IMR-90 (cell line): ENCODE results near the gene LGALS16. TPM values are rescaled to one million over a fixed set of nuclear protein-coding genes. Genes with fewer than 3 reads are reported as not detected.

Source experiments
- ATAC-seq: fragments of 200-7000 bp; cut with Tn5 transposase; 2 replicates; pipeline ENCODE4 v1.9.1; 2020; ENCODE audit warnings: low read depth, mild to moderate bottlenecking, moderate library complexity
- BruUV-seq: library from RNA; stranded (reverse); fragments of 400-500 nt; replicated peaks from 2 replicates; lab custom pipeline; 2021; lab: Mats Ljungman, UMichigan
- CTCF ChIA-PET: fragments of 300-600 bp; formaldehyde crosslinking; extraction: SDS; loops from one replicate; lab custom pipeline; 2021; ENCODE audit warnings: antibody characterized with exemption; lab: Yijun Ruan, JAX
- POLR2A ChIA-PET: fragments of 300-600 bp; sonication (Branson Sonifier 250); formaldehyde crosslinking; loops from one replicate; lab custom pipeline; 2022; ENCODE audit warnings: antibody characterized with exemption; ENCODE audit not compliant: unreplicated experiment; lab: Charles Lee
- DNase-seq: peaks from one replicate; pipeline ENCODE4 v3.0.0; 2013
- H2AFZ ChIP-seq: replicated peaks from 2 replicates; pipeline ENCODE3; 2013; ENCODE audit warnings: low read length, mild to moderate bottlenecking; ENCODE audit not compliant: poor library complexity
- H2AK5ac ChIP-seq: 2 replicates; pipeline ENCODE4 v1.6.1; 2013; ENCODE audit warnings: low read depth, low read length, inconsistent platforms
- H2AK9ac ChIP-seq: replicated peaks from 2 replicates; pipeline ENCODE3; 2013; ENCODE audit warnings: mild to moderate bottlenecking, low read depth, low read length, moderate library complexity; ENCODE audit not compliant: poor library complexity
- H2BK120ac ChIP-seq: 2 replicates; pipeline ENCODE4 v1.6.1; 2013; ENCODE audit warnings: low read depth, low read length, inconsistent platforms
- H2BK15ac ChIP-seq: 3 replicates; pipeline ENCODE4 v1.6.1; 2013; ENCODE audit warnings: low read depth, low read length, inconsistent platforms
- H2BK20ac ChIP-seq: 2 replicates; pipeline ENCODE4 v1.6.1; 2013; ENCODE audit warnings: low read depth, mild to moderate bottlenecking, inconsistent platforms, low read length, moderate library complexity
- H2BK5ac ChIP-seq: 2 replicates; pipeline ENCODE4 v1.6.1; 2013; ENCODE audit warnings: mild to moderate bottlenecking, low read depth, low read length, inconsistent platforms; ENCODE audit not compliant: poor library complexity, severe bottlenecking
- H3K14ac ChIP-seq: replicated peaks from 2 replicates; pipeline ENCODE4 v1.6.1; 2013; ENCODE audit warnings: low read depth, low read length, inconsistent platforms
- H3K18ac ChIP-seq: 2 replicates; pipeline ENCODE4 v1.6.1; 2013; ENCODE audit warnings: low read depth, low read length, control low read depth
- H3K23ac ChIP-seq: 2 replicates; pipeline ENCODE4 v1.6.1; 2013; ENCODE audit warnings: low read depth, low read length, inconsistent platforms
- H3K27ac ChIP-seq: 2 replicates; pipeline ENCODE4 v1.5.1; 2013; ENCODE audit warnings: mild to moderate bottlenecking, control low read depth, low read length; ENCODE audit not compliant: insufficient read depth
- H3K27me3 ChIP-seq: 2 replicates; pipeline ENCODE4 v1.6.1; 2013; ENCODE audit warnings: low read length; ENCODE audit not compliant: control insufficient read depth, insufficient read depth
- H3K36me3 ChIP-seq: 2 replicates; pipeline ENCODE4 v1.6.1; 2013; ENCODE audit warnings: low read length, mixed read lengths; ENCODE audit not compliant: control insufficient read depth, insufficient read depth
- H3K4ac ChIP-seq: 2 replicates; pipeline ENCODE4 v1.6.1; 2013; ENCODE audit warnings: low read depth, low read length, inconsistent platforms
- H3K4me1 ChIP-seq: 2 replicates; pipeline ENCODE4 v1.6.1; 2013; ENCODE audit warnings: low read length, mixed read lengths; ENCODE audit not compliant: control insufficient read depth, insufficient read depth
- H3K4me2 ChIP-seq: 2 replicates; pipeline ENCODE4 v1.6.1; 2013; ENCODE audit warnings: low read depth, mild to moderate bottlenecking, control low read depth, low read length, moderate library complexity
- H3K4me3 ChIP-seq: 2 replicates; pipeline ENCODE4 v1.5.1; 2013; ENCODE audit warnings: low read depth, mild to moderate bottlenecking, control low read depth, low read length, moderate library complexity; ENCODE audit not compliant: insufficient read depth
- H3K56ac ChIP-seq: 2 replicates; pipeline ENCODE4 v1.6.1; 2013; ENCODE audit warnings: low read length, inconsistent platforms; ENCODE audit not compliant: insufficient read depth; ENCODE audit errors: extremely low read depth
- H3K79me1 ChIP-seq, 2 experiments: 2 replicates each; pipeline ENCODE4 v1.6.1; 2013; ENCODE audit warnings: low read length in 2 of 2, inconsistent platforms in 1 of 2, low read depth in 1 of 2
- H3K9ac ChIP-seq: 2 replicates; pipeline ENCODE4 v1.6.1; 2013; ENCODE audit warnings: low read depth, low read length, control low read depth
- H3K9me1 ChIP-seq: 2 replicates; pipeline ENCODE4 v1.6.1; 2013; ENCODE audit warnings: low read length, inconsistent platforms; ENCODE audit not compliant: insufficient read depth
- H3K9me3 ChIP-seq: 2 replicates; pipeline ENCODE4 v1.6.1; 2013; ENCODE audit warnings: low read length; ENCODE audit not compliant: control insufficient read depth, insufficient read depth
- H4K20me1 ChIP-seq: 2 replicates; pipeline ENCODE4 v1.6.1; 2013; ENCODE audit warnings: low read length, inconsistent platforms; ENCODE audit not compliant: insufficient read depth
- H4K5ac ChIP-seq: 2 replicates; pipeline ENCODE4 v1.6.1; 2013; ENCODE audit warnings: mild to moderate bottlenecking, low read depth, low read length, control low read depth
- H4K8ac ChIP-seq, 2 experiments: 2 replicates each; pipeline ENCODE4 v1.6.1; 2013; ENCODE audit warnings: low read depth in 2 of 2, low read length in 2 of 2, control low read depth in 1 of 2, inconsistent platforms in 1 of 2
- H4K91ac ChIP-seq: 2 replicates; pipeline ENCODE4 v1.6.1; 2013; ENCODE audit warnings: low read depth, low read length, inconsistent platforms; ENCODE audit not compliant: insufficient read depth
- CHD1 ChIP-seq: IDR thresholded peaks from 2 replicates; pipeline ENCODE4 v1.6.1; 2012; ENCODE audit warnings: low read depth, low read length, improper control_type of control experiment
- MAZ ChIP-seq: IDR thresholded peaks from 2 replicates; pipeline ENCODE4 v1.6.1; 2012; ENCODE audit warnings: low read depth, mild to moderate bottlenecking, low read length, improper control_type of control experiment, moderate library complexity, borderline replicate concordance
- MXI1 ChIP-seq: IDR thresholded peaks from 2 replicates; pipeline ENCODE4 v1.6.1; 2012; ENCODE audit warnings: low read depth, mild to moderate bottlenecking, low read length, moderate library complexity, borderline replicate concordance
- NFE2L2 ChIP-seq: fragments of 150-350 bp; IDR thresholded peaks from 2 replicates; pipeline ENCODE4 v1.6.1; 2016; ENCODE audit warnings: low read depth, mild to moderate bottlenecking, low read length
- POLR2A ChIP-seq: IDR thresholded peaks from 2 replicates; pipeline ENCODE4 v1.6.1; 2012; ENCODE audit warnings: mild to moderate bottlenecking, low read depth, low read length
- RAD21 ChIP-seq: IDR thresholded peaks from 2 replicates; pipeline ENCODE4 v1.6.1; 2012; ENCODE audit warnings: low read length, improper control_type of control experiment
- RCOR1 ChIP-seq: IDR thresholded peaks from 2 replicates; pipeline ENCODE4 v1.6.1; 2012; ENCODE audit warnings: mild to moderate bottlenecking, low read length, improper control_type of control experiment; ENCODE audit not compliant: insufficient replicate concordance
- RFX5 ChIP-seq: IDR thresholded peaks from 2 replicates; pipeline ENCODE4 v1.8.0; 2012; ENCODE audit warnings: low read depth, mild to moderate bottlenecking, low read length, moderate library complexity
- USF2 ChIP-seq: fragments of 150-350 bp; IDR thresholded peaks from 2 replicates; pipeline ENCODE4 v1.6.1; 2017; ENCODE audit warnings: mild to moderate bottlenecking, antibody characterized with exemption, low read length, low read depth
- WGBS, 2 experiments: methylation state at CpG; one replicate each; pipeline versions ENCODE4 v1.1.5 to v1.1.7; 2013; ENCODE audit warnings: missing lambda C conversion rate in 2 of 2; ENCODE audit not compliant: insufficient read length in 1 of 2; ENCODE audit errors: extremely low coverage in 2 of 2; 5-methylcytosine and 5-hydroxymethylcytosine counted together
- dilution Hi-C: fragments of 300-500 bp; cut with HindIII; formaldehyde crosslinking; loops from one replicate; pipeline ENCODE4 v1.14.3; 2018; ENCODE audit warnings: low sequenced_read_pairs; ENCODE audit not compliant: unreplicated experiment
- in situ Hi-C: fragments of 300-500 bp; cut with MboI; formaldehyde crosslinking; loops from 3 replicates; pipeline ENCODE4 v1.14.3; 2019; ENCODE audit warnings: low sequenced_read_pairs, inconsistent platforms, mixed read lengths
- intact Hi-C: fragments of 100-400 bp; cut with micrococcal nuclease; formaldehyde crosslinking; loops from 2 replicates; pipeline ENCODE4 v1.10.0; 2022
- polyA plus RNA-seq, 3 experiments: library from polyadenylated mRNA; depleted of rRNA; stranded (reverse); fragments of >200 nt; gene quantifications; 2 replicates each; pipeline ENCODE4 v1.2.3, GENCODE V29; 2012; ENCODE audit warnings: low replicate concordance in 1 of 3
- total RNA-seq: library from RNA; depleted of rRNA; stranded (reverse); fragments of >200 nt; gene quantifications from 2 replicates; pipeline ENCODE4 v1.2.3, GENCODE V29; 2012
- TF ChIP-seq, protein P1 (sequence below): fragments of 150-350 bp; IDR thresholded peaks from 2 replicates; pipeline ENCODE4 v1.6.1; 2016; ENCODE audit warnings: low read depth, mild to moderate bottlenecking, low read length, moderate library complexity, borderline replicate concordance

The LGALS16 gene
- total and polyA plus RNA-seq, 2 of the 4 experiments (the other 2 are of a cell fraction), result not detected

- Histone ChIP-seq H3K27me3 (no peaks in the 10 kb centered on the region), H3K56ac (no peak overlapping the region), H2BK20ac (no peak overlapping the region), H4K5ac (no peak overlapping the region), H3K9me1 (no peaks in the 10 kb centered on the region), H3K18ac (no peak overlapping the region), H2AK9ac (no peak overlapping the region), H3K23ac (no peak overlapping the region), H4K91ac (no peak overlapping the region), H3K79me1 (no peaks in the 10 kb centered on the region), H4K20me1 (no peaks in the 10 kb centered on the region), H2AFZ (no peak overlapping the region), H3K14ac (no peak overlapping the region), H3K4me1 (no peaks in the 10 kb centered on the region), H2BK5ac (no peak overlapping the region), H3K9ac (no peak overlapping the region), H2BK120ac (no peak overlapping the region), H3K4me3 (no peak overlapping the region), H3K36me3 (no peaks in the 10 kb centered on the region), H3K9me3 (no peaks in the 10 kb centered on the region), H4K8ac (no peak overlapping the region), H3K27ac (no peak overlapping the region), H2BK15ac (no peak overlapping the region), H3K4me2 (no peak overlapping the region), H2AK5ac (no peak overlapping the region), H3K4ac (no peak overlapping the region)
- TF ChIP-seq, protein P1, sequence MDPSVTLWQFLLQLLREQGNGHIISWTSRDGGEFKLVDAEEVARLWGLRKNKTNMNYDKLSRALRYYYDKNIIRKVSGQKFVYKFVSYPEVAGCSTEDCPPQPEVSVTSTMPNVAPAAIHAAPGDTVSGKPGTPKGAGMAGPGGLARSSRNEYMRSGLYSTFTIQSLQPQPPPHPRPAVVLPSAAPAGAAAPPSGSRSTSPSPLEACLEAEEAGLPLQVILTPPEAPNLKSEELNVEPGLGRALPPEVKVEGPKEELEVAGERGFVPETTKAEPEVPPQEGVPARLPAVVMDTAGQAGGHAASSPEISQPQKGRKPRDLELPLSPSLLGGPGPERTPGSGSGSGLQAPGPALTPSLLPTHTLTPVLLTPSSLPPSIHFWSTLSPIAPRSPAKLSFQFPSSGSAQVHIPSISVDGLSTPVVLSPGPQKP, result no peak
- TF ChIP-seq MXI1, result no peak
- no peak for TF ChIP-seq RAD21
- no peak for TF ChIP-seq RFX5
- no peak for TF ChIP-seq CHD1
- no peak for TF ChIP-seq POLR2A
- TF ChIP-seq NFE2L2, result no peak
- TF ChIP-seq RCOR1, result no peak
- no peak for TF ChIP-seq MAZ
- TF ChIP-seq USF2, result no peak
- in situ Hi-C loops (no loop called here), intact Hi-C loops (loop anchor here (2.0 kb wide), 1 partner anchor 49 kb away; no protein-coding TSS in a partner anchor), dilution Hi-C loops (no loop called here)
- ChIA-PET POLR2A (no interaction called here), CTCF (no interaction called here)
- ATAC-seq (no peak), DNase-seq (no peak)
- no CpG with 5 or more reads among the region's 3 CpGs for WGBS, 2 experiments
- no TSS peak for BruUV-seq
Measured at GRCh38 chr19:39647918-39648317, 7.8 kb upstream of the LGALS16 start.
